OCI-LY7 (cell line): ENCODE results near the gene ZIC2. TPM values are rescaled to one million over a fixed set of nuclear protein-coding genes. Genes with fewer than 3 reads are reported as not detected.
"Not testable (repeated sequence)": the region's sequence is repeated elsewhere in the genome, so short reads cannot be mapped to it uniquely, and the experiment has no call there.

Experiments
- BruUV-seq: library from RNA; stranded (reverse); fragments of 400-500 nt; replicated peaks from 2 replicates; lab custom pipeline; 2021; lab: Mats Ljungman, UMichigan
- CTCF ChIA-PET: fragments of 300-600 bp; sonication (Branson Sonifier 250); formaldehyde crosslinking; loops from one replicate; lab custom pipeline; 2022; ENCODE audit warnings: antibody characterized with exemption; ENCODE audit not compliant: unreplicated experiment; lab: Charles Lee
- POLR2A ChIA-PET: fragments of 300-600 bp; sonication (Branson Sonifier 250); formaldehyde crosslinking; loops from one replicate; lab custom pipeline; 2022; ENCODE audit warnings: antibody characterized with exemption; lab: Charles Lee
- DNase-seq: peaks from one replicate; pipeline ENCODE4 v3.0.0-alpha.2; 2015; ENCODE audit warnings: low spot score
- H2AFZ ChIP-seq: fragments of 200-600 bp; sonication (generic), shearing (Covaris generic); 2 replicates; pipeline ENCODE4 v1.6.1; 2014; ENCODE audit warnings: mild to moderate bottlenecking, antibody characterized with exemption, low read length, moderate library complexity
- H3K27ac ChIP-seq: fragments of 200-600 bp; sonication (generic); 2 replicates; pipeline ENCODE4 v1.5.1; 2014; ENCODE audit warnings: mixed run types, low read depth, mild to moderate bottlenecking, moderate library complexity, low read length, inconsistent platforms; ENCODE audit not compliant: poor library complexity, severe bottlenecking
- H3K36me3 ChIP-seq: fragments of 200-600 bp; sonication (generic); 2 replicates; pipeline ENCODE4 v1.6.1; 2014; ENCODE audit warnings: mild to moderate bottlenecking, antibody characterized with exemption, low read length, moderate library complexity, mixed read lengths; ENCODE audit not compliant: insufficient read depth
- H3K4me1 ChIP-seq: fragments of 200-600 bp; sonication (generic); 2 replicates; pipeline ENCODE4 v1.5.1; 2014; ENCODE audit warnings: mild to moderate bottlenecking, low read length; ENCODE audit not compliant: insufficient read depth, poor library complexity, severe bottlenecking
- H3K4me2 ChIP-seq: fragments of 200-600 bp; sonication (generic); 2 replicates; pipeline ENCODE4 v1.6.1; 2014; ENCODE audit warnings: mild to moderate bottlenecking, low read length
- H3K4me3 ChIP-seq: fragments of 200-600 bp; sonication (generic); 2 replicates; pipeline ENCODE4 v1.5.1; 2014; ENCODE audit warnings: mild to moderate bottlenecking, low read depth, low read length; ENCODE audit not compliant: poor library complexity, severe bottlenecking
- H3K79me2 ChIP-seq: fragments of 200-600 bp; sonication (generic); 2 replicates; pipeline ENCODE4 v1.6.1; 2016; ENCODE audit warnings: low read depth, mild to moderate bottlenecking, low read length, moderate library complexity, mixed read lengths; ENCODE audit not compliant: insufficient read depth
- H3K9me2 ChIP-seq: fragments of 200-600 bp; sonication (generic); 2 replicates; pipeline ENCODE4 v1.6.1; 2016; ENCODE audit warnings: mild to moderate bottlenecking, low read length, mixed read lengths; ENCODE audit not compliant: insufficient read depth
- H3K9me3 ChIP-seq: fragments of 200-600 bp; sonication (generic); 2 replicates; pipeline ENCODE4 v1.6.1; 2014; ENCODE audit warnings: mild to moderate bottlenecking, mixed run types, low read length, mixed read lengths
- H4K20me1 ChIP-seq: fragments of 200-600 bp; sonication (generic); 2 replicates; pipeline ENCODE4 v1.6.1; 2014; ENCODE audit warnings: mild to moderate bottlenecking, antibody characterized with exemption, low read length, moderate library complexity, mixed read lengths; ENCODE audit not compliant: insufficient read depth
- CTCF ChIP-seq: fragments of 200-600 bp; sonication (generic); conservative IDR thresholded peaks from 2 replicates; pipeline ENCODE4 v1.5.1; 2014; ENCODE audit warnings: mild to moderate bottlenecking, antibody characterized with exemption, low read length, moderate library complexity, mixed read lengths
- EZH2phosphoT487 ChIP-seq: fragments of 200-600 bp; sonication (generic); IDR thresholded peaks from 2 replicates; pipeline ENCODE4 v1.6.1; 2018; ENCODE audit warnings: low read depth, borderline replicate concordance, mild to moderate bottlenecking, mixed run types, antibody characterized with exemption, low read length, moderate library complexity, mixed read lengths
- intact Hi-C: fragments of 100-400 bp; cut with micrococcal nuclease; formaldehyde crosslinking; loops from one replicate; pipeline ENCODE4 v1.10.0; 2022; ENCODE audit not compliant: unreplicated experiment
- total RNA-seq, 2 experiments: library from RNA; depleted of rRNA in 1 of 2; stranded (reverse); fragments of >200 nt in 1 of 2; shearing (Covaris generic) in 1 of 2; gene quantifications; 2 replicates each; pipeline ENCODE4 v1.2.3, GENCODE V29; 2014 to 2022

The ZIC2 gene
- total RNA-seq, 2 experiments from 2014 or later, result not detected

DNA sequence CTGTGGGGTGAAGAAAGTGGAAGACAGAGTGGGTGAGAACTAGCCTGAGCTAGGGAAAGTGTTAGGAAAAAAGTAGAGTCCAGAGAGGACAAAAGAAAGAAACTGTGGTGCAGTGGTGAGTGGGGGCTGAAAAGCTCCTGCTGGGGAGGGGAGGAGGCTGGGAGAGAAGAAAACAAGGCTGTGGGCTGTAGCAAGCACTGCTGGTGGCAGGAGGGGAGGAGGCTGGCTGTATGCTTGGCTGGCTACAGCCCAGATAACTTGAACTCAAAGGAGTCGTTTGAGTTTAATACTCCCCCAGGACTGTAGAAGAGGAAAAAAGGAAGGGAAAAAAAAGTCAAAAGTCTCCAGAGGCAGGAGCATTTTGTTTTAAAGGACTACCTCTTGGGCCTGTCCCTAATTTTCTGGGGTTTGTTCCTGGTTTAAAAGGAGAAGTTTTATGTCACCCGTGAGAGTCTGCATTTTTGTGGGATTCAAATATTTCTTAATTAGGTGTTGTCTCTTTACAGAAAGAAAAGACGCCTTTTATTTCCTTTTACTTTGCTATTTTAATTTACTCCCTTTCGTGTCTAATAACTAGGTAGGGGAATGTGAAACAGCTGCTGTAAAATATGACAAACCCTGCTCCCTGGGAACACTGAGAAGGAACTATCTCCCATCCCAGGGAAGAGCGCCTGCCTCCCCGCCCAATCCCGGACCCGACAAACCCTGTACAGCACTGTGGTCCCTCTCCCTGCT is 31.7 kb upstream of the ZIC2 start:
- Histone ChIP-seq H3K4me3 (no peak overlapping the region), H3K9me2 (no peaks in the 10 kb centered on the region), H4K20me1 (no peaks in the 10 kb centered on the region), H3K4me1 (no peaks in the 10 kb centered on the region), H3K79me2 (no peaks in the 10 kb centered on the region), H3K4me2 (no peak overlapping the region), H3K9me3 (no peaks in the 10 kb centered on the region), H3K36me3 (no peaks in the 10 kb centered on the region), H2AFZ (no peak overlapping the region), H3K27ac (no peak overlapping the region)
- CTCF ChIA-PET, result no interaction called here
- no peak for DNase-seq
- intact Hi-C loops, result no loop called here
- POLR2A ChIA-PET, result no interaction called here
- no TSS peak for BruUV-seq
- TF ChIP-seq EZH2phosphoT487, result no peak
- TF ChIP-seq CTCF, result no peak

DNA sequence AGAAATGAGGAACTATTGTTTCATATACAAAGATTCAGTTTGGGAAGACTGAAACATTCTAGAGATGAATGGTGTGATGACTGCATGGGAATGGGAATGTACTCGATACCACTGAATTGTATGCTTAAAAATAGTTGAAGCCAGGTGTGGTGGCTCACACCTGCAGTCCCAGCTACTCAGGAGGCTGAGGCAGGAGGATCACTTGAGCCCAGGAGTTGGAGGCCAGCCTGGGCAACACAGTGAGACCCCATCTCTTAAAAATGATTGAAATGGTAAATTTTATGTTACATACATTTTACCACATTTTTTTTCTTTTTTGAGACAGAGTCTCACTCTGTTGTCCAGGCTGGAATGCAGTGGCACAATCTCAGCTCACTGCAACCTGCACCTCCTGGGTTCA is 29.9 kb upstream of the ZIC2 start:
- H3K79me2 ChIP-seq, BruUV-seq, H3K9me3 ChIP-seq, H3K4me1 ChIP-seq, intact Hi-C loops, H3K9me2 ChIP-seq, H3K27ac ChIP-seq, H4K20me1 ChIP-seq, CTCF ChIA-PET, DNase-seq, H3K4me3 ChIP-seq, H3K4me2 ChIP-seq, H2AFZ ChIP-seq, H3K36me3 ChIP-seq: not testable (repeated sequence)
- POLR2A ChIA-PET, result interaction anchor here (0.7 kb wide), 1 partner anchor 27 kb away, joined by 5 read pairs; no protein-coding TSS in a partner anchor

GRCh38 chr13:99953138-99953755 is 28.3 kb upstream of the ZIC2 start:
- no peaks in the 10 kb centered on the region for H3K9me2 ChIP-seq
- H3K4me3 ChIP-seq, result no peak overlapping the region
- ChIA-PET CTCF (no interaction called here), POLR2A (no interaction called here)
- no TSS peak for BruUV-seq
- no peak overlapping the region for H2AFZ ChIP-seq
- no peaks in the 10 kb centered on the region for H3K36me3 ChIP-seq
- H3K4me1 ChIP-seq, result no peaks in the 10 kb centered on the region
- H3K4me2 ChIP-seq, result no peak overlapping the region
- no peak for TF ChIP-seq CTCF
- no peak for TF ChIP-seq EZH2phosphoT487
- no peaks in the 10 kb centered on the region for H4K20me1 ChIP-seq
- intact Hi-C loops, result no loop called here
- no peak overlapping the region for H3K27ac ChIP-seq
- DNase-seq, result no peak
- no peaks in the 10 kb centered on the region for H3K9me3 ChIP-seq
- H3K79me2 ChIP-seq, result no peaks in the 10 kb centered on the region
